Islet precursor cell (in vitro differentiated cells): ENCODE results near the gene PARVA.

Experiments used
- DNase-seq: peaks from one replicate; pipeline ENCODE4 v3.0.0-alpha.2; 2018

PARVA gene

DNA sequence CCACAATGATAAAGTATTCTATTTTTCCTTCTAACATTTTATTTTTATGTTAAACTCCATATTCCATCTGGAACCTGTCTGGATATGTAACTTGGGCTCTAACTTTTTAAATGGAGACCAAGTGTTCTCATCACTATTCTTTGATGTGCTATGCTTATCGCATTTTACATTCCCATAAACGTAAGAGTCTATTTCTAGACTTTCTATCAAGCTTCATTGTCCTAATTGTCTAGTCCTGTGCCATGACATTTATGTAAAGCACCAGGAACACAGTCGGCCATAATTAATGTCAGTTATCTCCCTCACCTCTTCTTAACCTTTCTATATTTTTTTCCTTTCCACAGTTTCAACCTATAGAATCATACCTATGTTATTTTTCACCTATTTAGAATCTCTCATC, 183.0 kb downstream of the PARVA start:
- no peak for DNase-seq

DNA sequence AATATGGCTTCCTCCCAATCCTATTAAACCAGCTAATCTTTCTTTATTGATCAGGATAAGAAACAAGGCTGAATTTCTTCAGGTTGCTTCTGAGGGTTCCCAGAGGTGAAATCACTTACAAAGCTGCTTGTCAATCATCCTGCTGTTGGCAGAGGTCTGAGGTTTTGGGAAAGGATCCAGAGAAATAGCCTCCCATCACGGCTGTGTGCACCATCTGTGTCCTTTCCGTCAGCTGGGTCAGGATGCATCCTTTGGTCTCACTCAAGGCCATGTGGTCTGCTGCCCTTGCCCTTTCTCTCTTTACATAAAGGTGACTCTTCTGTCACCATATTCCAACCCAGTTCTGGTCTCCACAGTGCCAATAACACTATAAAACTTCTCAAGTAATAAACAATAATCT, 183.5 kb downstream of the PARVA start:
- no peak for DNase-seq

DNA sequence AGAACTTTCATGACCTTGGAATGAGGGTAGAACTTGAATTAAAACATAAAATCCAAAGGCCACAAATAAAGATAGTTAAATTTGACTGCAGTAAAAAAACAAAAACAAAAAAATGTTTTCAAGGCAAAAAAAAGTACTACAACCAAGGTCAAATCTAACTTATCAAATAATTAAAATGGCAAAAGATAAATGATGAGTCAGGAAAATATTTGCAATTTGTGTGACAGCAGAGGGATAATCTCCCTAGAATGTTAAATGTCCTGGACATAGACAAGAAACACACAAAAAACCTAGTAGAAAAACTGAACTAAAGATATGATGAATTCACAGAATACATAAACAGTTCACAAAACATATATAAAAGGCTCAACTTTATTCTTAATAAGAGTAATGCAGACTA, 186.6 kb downstream of the PARVA start:
- no peak for DNase-seq

DNA sequence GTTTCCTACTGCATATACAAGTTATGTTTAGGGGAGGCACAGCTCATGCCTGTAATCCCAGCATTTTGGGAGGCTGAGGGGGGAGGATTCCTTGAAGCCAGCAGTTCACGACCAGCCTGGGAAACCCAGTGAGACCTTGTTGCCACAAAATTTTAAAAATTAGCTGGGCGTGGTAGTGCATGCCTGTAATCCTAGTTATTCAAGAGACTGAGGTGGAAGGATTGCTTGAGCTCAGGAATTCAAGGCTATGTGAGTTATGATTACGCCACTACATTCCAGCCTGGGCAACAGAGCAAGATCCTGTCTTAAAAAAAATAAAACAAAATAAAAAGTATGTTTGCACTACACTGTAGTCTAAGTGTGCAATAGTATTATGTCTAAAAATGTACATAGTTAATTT, 188.0 kb downstream of the PARVA start:
- no peak for DNase-seq

DNA sequence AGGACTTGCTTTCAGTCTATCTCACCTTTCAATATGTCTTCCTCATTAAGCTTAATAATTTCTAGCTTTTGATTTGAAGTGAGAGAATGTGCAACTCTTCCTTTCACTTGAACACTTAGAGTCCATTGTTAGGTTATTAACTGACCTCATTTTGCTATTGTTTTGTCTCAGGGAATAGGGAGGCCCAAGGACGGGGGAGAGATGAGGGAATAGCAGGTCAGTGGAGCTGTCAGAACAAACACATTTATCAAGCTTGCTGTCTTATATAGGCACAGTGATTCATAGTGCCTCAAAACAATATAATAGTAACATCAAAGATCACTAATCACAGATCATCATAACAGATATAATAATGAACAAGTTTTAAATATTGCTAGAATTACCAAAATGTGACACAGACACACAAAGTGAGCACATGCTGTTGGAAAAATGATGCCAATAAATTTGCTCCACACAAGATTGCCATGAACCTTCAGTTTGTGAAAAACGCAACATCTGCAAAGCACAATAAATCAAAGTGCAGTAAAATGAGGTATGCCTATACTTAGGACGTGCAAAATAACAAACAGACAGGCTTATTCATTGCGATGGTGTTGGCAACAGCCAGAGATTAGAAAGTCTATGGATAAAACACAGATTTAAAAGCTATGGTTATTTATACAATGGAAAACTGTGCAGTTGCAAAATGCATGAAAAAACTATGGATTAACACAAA, 190.5 kb downstream of the PARVA start:
- no peak for DNase-seq

DNA sequence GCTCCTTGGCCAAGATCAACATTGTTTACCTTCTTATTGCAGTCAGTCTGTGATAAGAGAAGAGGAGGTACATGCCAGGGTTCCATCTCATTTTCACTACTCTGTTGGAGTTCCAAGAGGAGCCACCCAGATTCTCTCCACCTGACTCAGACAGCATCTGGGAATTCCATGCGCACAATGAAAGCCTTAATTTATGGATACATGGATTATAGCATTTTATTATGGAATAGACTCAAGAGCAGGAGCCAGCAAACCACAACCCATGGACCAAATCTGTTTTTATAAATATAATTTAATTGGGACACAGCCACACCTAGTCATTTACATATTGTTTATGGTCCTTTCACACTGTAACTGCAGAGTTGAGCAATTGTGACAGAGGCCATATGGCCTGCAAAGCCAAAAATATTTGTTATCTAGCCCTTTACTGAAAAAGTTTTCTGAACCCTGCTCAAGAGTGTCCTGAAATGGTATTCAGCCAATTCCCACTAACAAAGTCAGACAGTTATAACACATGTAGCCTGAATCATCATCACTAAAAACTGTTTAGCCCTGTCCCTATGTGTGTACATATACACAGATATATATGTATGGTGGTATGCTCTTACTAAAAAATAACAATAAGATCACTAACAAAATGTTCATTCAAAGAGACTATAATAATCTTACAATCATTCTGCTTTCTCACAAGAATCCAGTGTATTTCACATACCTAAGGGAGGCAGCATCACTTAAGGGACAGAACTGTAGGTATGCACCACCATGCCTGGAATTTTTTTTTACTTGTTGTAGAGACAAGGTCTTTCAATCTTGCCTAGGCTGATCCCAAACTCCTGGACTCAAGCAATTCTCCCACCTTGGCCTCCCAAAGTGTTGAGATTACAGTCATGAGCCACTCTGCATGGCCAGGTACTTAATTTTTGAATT, 192.4 kb downstream of the PARVA start:
- DNase-seq, result no peak

DNA sequence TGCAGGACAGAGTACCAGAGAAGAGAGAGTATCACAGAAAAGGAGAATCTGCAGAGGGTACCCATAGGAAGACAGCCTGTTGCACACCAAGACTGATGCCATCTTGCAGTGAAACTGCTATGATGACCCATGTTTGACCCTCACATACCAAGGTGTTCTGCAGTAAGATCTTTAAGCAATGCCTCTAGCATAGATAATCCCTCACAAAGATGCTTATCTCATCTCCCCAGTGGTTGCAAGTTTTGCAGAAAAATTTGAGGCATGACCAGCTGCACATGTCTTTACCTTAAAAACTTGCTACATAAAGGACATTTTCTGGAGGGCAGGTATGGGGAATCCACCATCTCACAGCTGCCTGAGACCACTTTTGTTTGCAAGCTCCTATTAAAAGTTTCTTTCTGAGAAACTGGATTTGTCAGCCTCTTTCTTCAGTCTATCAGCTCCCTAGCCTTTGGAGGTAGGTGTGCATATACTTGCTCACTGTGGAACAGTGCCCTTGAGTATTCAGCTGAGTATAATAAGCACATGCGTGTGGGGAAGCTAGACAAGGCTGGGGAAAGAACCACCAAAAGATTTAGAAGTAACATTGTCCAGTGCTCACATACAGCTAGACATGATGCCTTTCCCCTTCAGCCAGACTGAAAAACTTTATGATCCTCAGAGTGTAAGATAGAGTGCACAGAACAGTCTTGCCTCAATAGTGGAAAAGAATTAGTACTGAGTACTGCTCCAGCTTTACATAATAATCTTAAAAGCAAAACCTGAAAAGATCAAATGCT, 196.5 kb downstream of the PARVA start:
- peak; percentile 74 for DNase-seq

DNA sequence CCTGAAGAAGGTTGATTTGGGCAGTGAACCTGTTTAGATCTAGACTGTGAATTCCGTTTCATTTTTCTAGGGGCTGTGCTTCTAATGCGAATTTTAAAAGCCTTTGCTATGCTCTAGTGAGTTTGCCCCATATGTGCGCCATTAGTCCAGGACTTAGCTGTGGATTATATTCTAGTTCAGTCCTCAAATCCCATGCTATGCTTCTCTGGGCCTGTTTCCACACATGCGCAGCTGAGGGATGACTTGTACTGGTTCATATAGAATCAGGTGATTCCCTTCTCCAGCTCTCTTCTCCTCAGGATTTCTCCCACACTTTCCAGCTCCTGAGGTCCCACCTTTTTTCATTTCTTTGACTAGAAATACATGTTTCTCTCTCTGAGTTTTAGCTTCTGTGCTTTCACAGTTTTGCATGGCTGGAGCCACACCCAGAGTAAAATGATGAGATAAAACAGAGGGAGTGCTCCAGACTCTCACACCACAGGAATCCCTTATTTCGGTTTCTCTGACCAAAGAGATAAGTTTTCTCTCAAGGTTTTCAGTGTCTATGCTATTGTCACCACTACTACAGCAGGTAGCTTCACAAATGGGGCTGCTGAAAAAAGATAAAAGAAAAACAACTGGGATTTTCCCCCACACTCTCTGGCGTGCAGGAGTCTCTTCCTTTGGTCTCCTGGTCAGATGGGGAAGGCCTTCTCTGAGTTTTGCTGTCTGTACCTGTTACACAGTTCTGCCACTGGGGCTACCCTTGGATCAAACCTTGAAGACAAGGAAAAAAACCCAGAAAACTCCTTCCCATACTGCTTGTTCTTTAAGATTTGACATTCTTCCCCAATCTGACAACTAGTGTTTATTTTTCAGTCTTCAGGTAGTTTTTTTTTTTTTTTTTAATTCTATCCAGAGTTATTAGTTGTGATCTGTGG, 200.6 kb downstream of the PARVA start:
- peak; percentile 60 for DNase-seq

DNA sequence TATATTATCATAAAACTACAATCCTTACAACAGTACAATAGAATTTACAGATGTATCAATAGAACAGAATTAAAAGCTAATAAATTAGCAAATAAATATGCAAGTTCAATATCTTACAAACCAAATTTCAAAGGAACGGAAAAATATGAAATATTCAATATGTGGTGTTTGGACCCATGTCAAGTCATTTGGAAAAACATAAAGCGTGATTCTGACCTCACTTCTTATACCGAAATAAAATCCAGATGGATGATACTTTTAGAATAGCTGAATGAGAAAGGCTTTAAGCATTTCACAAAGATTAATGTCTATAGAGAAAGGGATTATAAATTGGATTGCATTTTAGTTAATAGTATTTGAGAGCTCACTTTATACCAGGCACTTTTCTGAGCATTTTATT, 204.0 kb downstream of the PARVA start:
- DNase-seq, result no peak

DNA sequence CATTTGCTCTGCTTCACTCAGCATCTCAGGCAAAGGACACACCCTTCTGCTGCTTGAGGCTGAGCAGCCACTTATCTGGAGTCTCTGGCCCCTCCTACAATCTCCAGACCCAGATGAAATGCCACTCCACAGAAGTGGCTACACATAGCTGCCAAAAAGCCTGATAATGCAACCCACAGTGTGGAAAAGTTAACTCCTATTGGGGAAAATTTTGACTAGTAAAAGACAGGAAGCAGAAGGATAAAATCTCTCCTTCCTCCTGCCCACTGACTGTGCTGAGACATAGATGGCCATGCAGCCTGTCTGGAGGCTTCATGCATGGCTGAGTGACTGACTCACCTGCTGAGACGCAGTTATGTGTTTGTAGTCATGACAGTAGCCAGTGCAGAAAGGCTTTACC, 204.6 kb downstream of the PARVA start:
- DNase-seq, result peak; percentile 97
